Measurements from ENCODE around the gene FER.

GRCh38 chr5:109060378-109061025 lies 312.8 kb downstream of the FER start:
- TF ChIP-seq CTCF (IDR thresholded peaks at IDR 0.05; ENCODE audit: low read length), result no peak
- TF ChIP-seq EZH2 (IDR thresholded peaks at IDR 0.05; ENCODE audit: borderline replicate concordance, low read length), result no peak
